ENCODE measurements around the gene FYN. TPM values are rescaled to one million over a fixed set of nuclear protein-coding genes. Genes with fewer than 3 reads are reported as not detected.

FYN gene
- total and polyA plus RNA-seq, 2 of the 8 experiments (the other 6 are each of a cell fraction or from before 2014, with no cell fraction given): 46.8 to 97.2 TPM

DNA sequence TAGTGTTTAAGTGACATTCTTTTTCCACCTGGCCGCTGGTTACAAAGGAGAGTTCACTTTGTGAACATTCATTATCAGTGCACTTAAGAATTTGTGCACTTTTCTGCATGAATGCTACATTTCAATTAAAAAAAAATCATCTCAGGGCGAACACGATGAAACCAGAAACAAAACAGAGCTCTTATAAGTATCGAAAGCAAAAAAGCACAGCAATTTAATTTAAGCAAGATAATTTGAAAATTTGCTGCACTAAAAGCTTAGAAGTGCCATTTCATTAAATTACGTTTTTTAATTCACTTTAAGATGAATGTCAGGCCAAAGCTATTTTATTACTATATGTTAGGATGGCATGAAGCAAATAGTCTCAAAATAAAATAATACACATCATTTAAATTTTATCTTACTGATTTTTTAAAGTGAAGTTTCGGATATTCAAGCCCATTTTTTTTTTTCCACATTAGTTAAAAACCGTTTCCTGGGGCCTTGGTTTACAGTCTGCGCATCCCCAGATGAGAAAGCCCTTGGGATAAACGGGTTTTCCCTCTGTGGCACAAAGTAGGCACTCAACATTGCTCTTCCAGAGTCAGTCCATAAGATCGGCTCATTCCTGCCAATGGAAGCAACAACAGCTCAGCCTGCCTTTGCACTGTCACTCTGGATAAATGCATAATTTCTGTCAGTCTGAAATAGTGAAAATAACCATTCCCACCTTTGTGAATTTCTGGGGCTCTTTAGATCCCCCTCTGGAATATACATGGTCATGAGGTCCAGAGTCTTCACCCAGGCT, 80.1 kb downstream of the FYN start:
- Histone ChIP-seq H4K91ac (replicated peaks; ENCODE audit: insufficient read length, low read length) (peak overlapping the region; percentile 8), H2BK12ac (ENCODE audit: low read depth, low read length) (no peak overlapping the region), H4K20me1 (replicated peaks in 1 of 2; ENCODE audit: control insufficient read depth in 1 of 2, insufficient read depth in 2 of 2, low read length in 2 of 2) (peaks cover 0 to 3% of the 10 kb centered on the region in 2 experiments), H4K8ac (ENCODE audit: extremely low read depth, insufficient read depth, low read length) (no peak overlapping the region), H2AFZ (ENCODE audit: low read length) (no peak overlapping the region), H2BK15ac (ENCODE audit: low read length) (no peak overlapping the region), H3K27ac (ENCODE audit: low read depth, low read length) (no peak overlapping the region), H3K4me3 (ENCODE audit: extremely low read depth in 1 of 4, insufficient read depth in 2 of 4, low read depth in 3 of 4, low read length in 4 of 4) (no peak overlapping the region), H3K23ac (ENCODE audit: insufficient read length) (no peak overlapping the region), H3K56ac (replicated peaks; ENCODE audit: insufficient read length, low read depth, low read length) (no peak overlapping the region), H3K14ac (ENCODE audit: insufficient read length) (no peak overlapping the region), H2BK5ac (ENCODE audit: low read depth, low read length) (no peak overlapping the region), H2AK5ac (ENCODE audit: low read depth, low read length) (no peak overlapping the region), H2BK20ac (ENCODE audit: low read length) (no peak overlapping the region), H3K23me2 (ENCODE audit: low read depth, low read length) (no peaks in the 10 kb centered on the region), H3K4me2 (ENCODE audit: insufficient read depth in 1 of 2, low read depth in 2 of 2, low read length in 2 of 2) (no peak overlapping the region), H4K5ac (ENCODE audit: insufficient read length, low read depth, low read length) (no peak overlapping the region), H3K9me3 (ENCODE audit: insufficient read depth in 2 of 2, low read depth in 1 of 2, low read length in 1 of 2) (no peaks in the 10 kb centered on the region), H3K4me1 (replicated peaks in 1 of 4; ENCODE audit: control insufficient read depth in 3 of 4, insufficient read depth in 4 of 4, low read length in 3 of 4) (peaks cover 0 to 9% (median 3%) of the 10 kb centered on the region in 4 experiments; a peak in 2 of 7 replicates), H3K9ac (replicated peaks in 1 of 4; ENCODE audit: extremely low read depth in 1 of 4, low read depth in 3 of 4, low read length in 3 of 4) (no peak overlapping the region), H3K79me1 (ENCODE audit: low read depth, low read length) (peaks cover 7% of the 10 kb centered on the region), H3K79me2 (ENCODE audit: control insufficient read depth in 1 of 2, insufficient read depth in 2 of 2, low read length in 2 of 2) (peaks cover 0 to 14% of the 10 kb centered on the region in 2 experiments; a peak in 2 of 4 replicates), H3K4ac (replicated peaks; ENCODE audit: insufficient read length, low read depth, low read length) (no peak overlapping the region), H3K27me3 (replicated peaks in 1 of 4; ENCODE audit: control insufficient read depth in 3 of 4, extremely low read depth in 1 of 4, insufficient read depth in 3 of 4, low read length in 3 of 4) (no peaks in the 10 kb centered on the region), H3K18ac (ENCODE audit: extremely low read depth, low read length) (no peak overlapping the region), H3K36me3 (ENCODE audit: control insufficient read depth in 2 of 4, insufficient read depth in 4 of 4, low read length in 3 of 4) (no peaks in the 10 kb centered on the region), H2BK120ac (replicated peaks; ENCODE audit: low read depth, low read length) (no peak overlapping the region)
- FAIRE-seq (no peak), DNase-seq (ENCODE audit: low read depth in 1 of 2, low spot score in 2 of 2) (no peak)
- TF ChIP-seq TAF1 (IDR thresholded peaks at IDR 0.05; ENCODE audit: low read depth, low read length): no peak
- 95% methylated on average over 10 of the region's 10 CpGs; no CpG with 5 or more reads in 1 of the 2 experiments for WGBS, 2 experiments (ENCODE audit: extremely low coverage in 1 of 2, insufficient coverage in 1 of 2, insufficient read length in 1 of 2, insufficient replicate concordance in 2 of 2, low coverage in 1 of 2, low lambda C conversion rate in 2 of 2, missing lambda C conversion rate in 1 of 2)
- ChIA-PET CTCF (ENCODE audit: partially characterized antibody) (interaction anchor here (0.6 to 1.4 kb wide), 10 partner anchors 11 to 273 kb away, joined by 3 to 4 read pairs (median 3); no protein-coding TSS in a partner anchor), POLR2A (ENCODE audit: partially characterized antibody) (no interaction called here)
